GM13976 (cell line): Measurements from ENCODE around the gene MYO6.
"Not testable (repeated sequence)": the region's sequence is repeated elsewhere in the genome, so short reads cannot be mapped to it uniquely, and the experiment has no call there.

ENCODE experiments used
- DNase-seq: peaks from one replicate; pipeline ENCODE4 v3.0.0; 2012; ENCODE audit warnings: low spot score
- CTCF ChIP-seq: IDR thresholded peaks from 2 replicates; pipeline ENCODE4 v1.5.1; 2012; ENCODE audit warnings: borderline replicate concordance, mild to moderate bottlenecking; ENCODE audit not compliant: insufficient read depth; ENCODE audit errors: extremely low read depth, missing control alignments, control extremely low read depth
- in situ Hi-C: fragments of 300-500 bp; cut with MboI; formaldehyde crosslinking; loops from one replicate; pipeline ENCODE4 v1.12.0; 2022; ENCODE audit warnings: low sequenced_read_pairs, mixed read lengths, inconsistent platforms; ENCODE audit not compliant: unreplicated experiment

Gene MYO6

GRCh38 chr6:75893058-75893775 is 144.2 kb downstream of the MYO6 start:
- TF ChIP-seq CTCF, result peak; percentile 48
- DNase-seq, result peak; percentile 49

GRCh38 chr6:75893776-75894152 is 144.7 kb downstream of the MYO6 start:
- TF ChIP-seq CTCF, result no peak
- DNase-seq, result no peak
- in situ Hi-C loops, result no loop called here

More at GRCh38 chr6:75893058-75893775, 144.2 kb downstream of the MYO6 start:
- in situ Hi-C loops, result no loop called here

- no peak for TF ChIP-seq CTCF
- in situ Hi-C loops, result no loop called here
- DNase-seq, result no peak
Measured at GRCh38 chr6:75896526-75896925, 147.5 kb downstream of the MYO6 start.

GRCh38 chr6:75900216-75900615 is 151.2 kb downstream of the MYO6 start:
- in situ Hi-C loops, DNase-seq: not testable (repeated sequence)

- in situ Hi-C loops, DNase-seq: not testable (repeated sequence)
Measured at GRCh38 chr6:75905129-75905528, 156.1 kb downstream of the MYO6 start.

GRCh38 chr6:75906871-75907270 is 157.8 kb downstream of the MYO6 start:
- TF ChIP-seq CTCF, result no peak
- in situ Hi-C loops, result no loop called here
- DNase-seq, result no peak

GRCh38 chr6:75907444-75907843 is 158.4 kb downstream of the MYO6 start:
- DNase-seq, result no peak
- in situ Hi-C loops, result no loop called here
- no peak for TF ChIP-seq CTCF

- no peak for TF ChIP-seq CTCF
- DNase-seq, result no peak
- in situ Hi-C loops, result no loop called here
Measured at GRCh38 chr6:75913040-75913439, 164.0 kb downstream of the MYO6 start.
